DND-41 (cell line): ENCODE measurements around the gene ABCC4.

Source experiments
- ATAC-seq: fragments of 200-7000 bp; cut with Tn5 transposase; 3 replicates; pipeline ENCODE4 v1.9.1; 2021; ENCODE audit warnings: low read depth; ENCODE audit not compliant: insufficient read depth
- DNase-seq: peaks from one replicate; pipeline ENCODE4 v3.0.0-alpha.2; 2020
- H2AFZ ChIP-seq: 2 replicates; pipeline ENCODE4 v1.6.0; 2012; ENCODE audit warnings: low read depth, low read length
- H3K27ac ChIP-seq: 2 replicates; pipeline ENCODE4 v1.5.1; 2012; ENCODE audit warnings: low read length, inconsistent platforms
- H3K27me3 ChIP-seq: fragments of 200-600 bp; sonication (generic); 2 replicates; pipeline ENCODE4 v1.6.0; 2012; ENCODE audit warnings: low read length, mild to moderate bottlenecking, inconsistent platforms; ENCODE audit not compliant: insufficient read depth, poor library complexity
- H3K36me3 ChIP-seq: 2 replicates; pipeline ENCODE4 v1.5.1; 2012; ENCODE audit warnings: low read length, inconsistent platforms; ENCODE audit not compliant: insufficient read depth
- H3K4me1 ChIP-seq: 2 replicates; pipeline ENCODE4 v1.5.1; 2012; ENCODE audit warnings: mild to moderate bottlenecking, low read length; ENCODE audit not compliant: insufficient read depth
- H3K4me2 ChIP-seq: 2 replicates; pipeline ENCODE4 v1.6.0; 2012; ENCODE audit warnings: mild to moderate bottlenecking, moderate library complexity, low read length, inconsistent platforms; ENCODE audit not compliant: insufficient read depth
- H3K4me3 ChIP-seq, 2 experiments: fragments of 200-600 bp in 1 of 2; shearing (Covaris generic) in 1 of 2; 2 replicates each; pipeline ENCODE4 v1.5.1; 2012 to 2016; ENCODE audit warnings: inconsistent platforms in 2 of 2, low read length in 2 of 2, mild to moderate bottlenecking in 2 of 2, low read depth in 1 of 2, moderate library complexity in 1 of 2
- H3K79me2 ChIP-seq: 2 replicates; pipeline ENCODE4 v1.6.0; 2012; ENCODE audit warnings: low read length, inconsistent platforms; ENCODE audit not compliant: insufficient read depth
- H3K9ac ChIP-seq: 2 replicates; pipeline ENCODE4 v1.6.0; 2012; ENCODE audit warnings: low read depth, mild to moderate bottlenecking, inconsistent platforms, low read length, moderate library complexity
- H3K9me3 ChIP-seq: 2 replicates; pipeline ENCODE4 v1.5.1; 2012; ENCODE audit warnings: low read length, moderate library complexity, mild to moderate bottlenecking, inconsistent platforms; ENCODE audit not compliant: insufficient read depth, severe bottlenecking
- H4K20me1 ChIP-seq: 2 replicates; pipeline ENCODE4 v1.6.0; 2012; ENCODE audit warnings: low read length; ENCODE audit not compliant: insufficient read depth
- EZH2 ChIP-seq: IDR thresholded peaks from 3 replicates; pipeline ENCODE4 v1.6.1; 2012; ENCODE audit warnings: borderline replicate concordance, low read depth, mild to moderate bottlenecking, moderate library complexity, low read length, inconsistent platforms; ENCODE audit not compliant: severe bottlenecking
- TF ChIP-seq, protein P1 (sequence below): IDR thresholded peaks from 2 replicates; pipeline ENCODE4 v1.5.1; 2012; ENCODE audit warnings: borderline replicate concordance, low read length, moderate library complexity, mild to moderate bottlenecking; ENCODE audit not compliant: poor library complexity, severe bottlenecking; ENCODE audit errors: extremely low read depth

ABCC4 gene

GRCh38 chr13:95007322-95007721, 293.9 kb downstream of the ABCC4 start:
- Histone ChIP-seq H2AFZ (no peak overlapping the region), H3K4me2 (no peak overlapping the region), H4K20me1 (no peaks in the 10 kb centered on the region), H3K27me3 (peaks cover 3% of the 10 kb centered on the region), H3K27ac (no peak overlapping the region), H3K4me1 (no peaks in the 10 kb centered on the region), H3K79me2 (no peaks in the 10 kb centered on the region), H3K9me3 (no peaks in the 10 kb centered on the region), H3K36me3 (no peaks in the 10 kb centered on the region), H3K9ac (no peak overlapping the region), H3K4me3 (no peak overlapping the region)
- ATAC-seq: no peak
- DNase-seq: no peak
- no peak for TF ChIP-seq EZH2
- TF ChIP-seq, protein P1, sequence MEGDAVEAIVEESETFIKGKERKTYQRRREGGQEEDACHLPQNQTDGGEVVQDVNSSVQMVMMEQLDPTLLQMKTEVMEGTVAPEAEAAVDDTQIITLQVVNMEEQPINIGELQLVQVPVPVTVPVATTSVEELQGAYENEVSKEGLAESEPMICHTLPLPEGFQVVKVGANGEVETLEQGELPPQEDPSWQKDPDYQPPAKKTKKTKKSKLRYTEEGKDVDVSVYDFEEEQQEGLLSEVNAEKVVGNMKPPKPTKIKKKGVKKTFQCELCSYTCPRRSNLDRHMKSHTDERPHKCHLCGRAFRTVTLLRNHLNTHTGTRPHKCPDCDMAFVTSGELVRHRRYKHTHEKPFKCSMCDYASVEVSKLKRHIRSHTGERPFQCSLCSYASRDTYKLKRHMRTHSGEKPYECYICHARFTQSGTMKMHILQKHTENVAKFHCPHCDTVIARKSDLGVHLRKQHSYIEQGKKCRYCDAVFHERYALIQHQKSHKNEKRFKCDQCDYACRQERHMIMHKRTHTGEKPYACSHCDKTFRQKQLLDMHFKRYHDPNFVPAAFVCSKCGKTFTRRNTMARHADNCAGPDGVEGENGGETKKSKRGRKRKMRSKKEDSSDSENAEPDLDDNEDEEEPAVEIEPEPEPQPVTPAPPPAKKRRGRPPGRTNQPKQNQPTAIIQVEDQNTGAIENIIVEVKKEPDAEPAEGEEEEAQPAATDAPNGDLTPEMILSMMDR: no peak

DNA sequence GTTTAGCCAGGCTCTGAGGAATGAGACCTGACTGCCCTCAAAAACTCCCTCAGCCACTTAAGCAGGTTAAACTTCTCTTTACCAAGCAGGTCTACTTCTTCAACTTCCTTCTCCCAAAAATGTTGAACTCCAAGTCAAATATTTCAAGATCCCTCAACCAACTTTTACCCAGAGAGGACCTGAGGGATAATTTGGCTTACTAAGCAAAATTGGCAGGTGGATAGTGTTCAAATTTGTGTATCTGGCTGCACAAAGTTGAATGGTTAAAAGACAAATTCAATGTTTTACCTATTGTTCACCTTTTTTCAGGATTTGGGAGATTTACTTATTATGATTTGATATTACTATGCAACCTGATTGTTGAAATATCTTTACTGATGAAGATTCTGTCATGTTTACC, 296.0 kb downstream of the ABCC4 start:
- Histone ChIP-seq H3K79me2 (no peaks in the 10 kb centered on the region), H3K27me3 (peaks cover 3% of the 10 kb centered on the region)
- TF ChIP-seq, protein P1: no peak
- TF ChIP-seq EZH2: no peak

GRCh38 chr13:95003019-95003813, 298.0 kb downstream of the ABCC4 start:
- TF ChIP-seq EZH2: no peak
- TF ChIP-seq, protein P1: no peak
- Histone ChIP-seq H3K9me3 (no peaks in the 10 kb centered on the region), H4K20me1 (no peaks in the 10 kb centered on the region), H3K4me1 (no peaks in the 10 kb centered on the region), H3K4me3 (no peak overlapping the region), H3K27ac (no peak overlapping the region), H3K36me3 (no peaks in the 10 kb centered on the region), H3K79me2 (no peaks in the 10 kb centered on the region), H3K27me3 (peaks cover 3% of the 10 kb centered on the region), H3K4me2 (no peak overlapping the region), H3K9ac (no peak overlapping the region), H2AFZ (no peak overlapping the region)
- ATAC-seq (no peak), DNase-seq (no peak)

More for the DNA sequence above, 296.0 kb downstream of the ABCC4 start:
- Histone ChIP-seq H3K4me1 (no peaks in the 10 kb centered on the region), H2AFZ (no peak overlapping the region), H3K4me2 (no peak overlapping the region), H3K9ac (no peak overlapping the region), H4K20me1 (no peaks in the 10 kb centered on the region), H3K27ac (no peak overlapping the region), H3K36me3 (no peaks in the 10 kb centered on the region), H3K9me3 (no peaks in the 10 kb centered on the region), H3K4me3 (no peak overlapping the region)
- ATAC-seq (no peak), DNase-seq (no peak)
